GM12875 (cell line): Measurements from ENCODE around the gene GLB1L2.

ENCODE experiments used
- H3K4me3 ChIP-seq: one replicate; pipeline ENCODE4 v1.5.1; 2011; ENCODE audit warnings: low read depth, low read length, control low read depth
- TF ChIP-seq, protein P1 (sequence below): IDR thresholded peaks from 2 replicates; pipeline ENCODE4 v1.5.1; 2011; ENCODE audit warnings: low read depth, mild to moderate bottlenecking, control low read depth, inconsistent platforms, low read length, moderate library complexity, borderline replicate concordance; ENCODE audit not compliant: insufficient read depth

The GLB1L2 gene

DNA sequence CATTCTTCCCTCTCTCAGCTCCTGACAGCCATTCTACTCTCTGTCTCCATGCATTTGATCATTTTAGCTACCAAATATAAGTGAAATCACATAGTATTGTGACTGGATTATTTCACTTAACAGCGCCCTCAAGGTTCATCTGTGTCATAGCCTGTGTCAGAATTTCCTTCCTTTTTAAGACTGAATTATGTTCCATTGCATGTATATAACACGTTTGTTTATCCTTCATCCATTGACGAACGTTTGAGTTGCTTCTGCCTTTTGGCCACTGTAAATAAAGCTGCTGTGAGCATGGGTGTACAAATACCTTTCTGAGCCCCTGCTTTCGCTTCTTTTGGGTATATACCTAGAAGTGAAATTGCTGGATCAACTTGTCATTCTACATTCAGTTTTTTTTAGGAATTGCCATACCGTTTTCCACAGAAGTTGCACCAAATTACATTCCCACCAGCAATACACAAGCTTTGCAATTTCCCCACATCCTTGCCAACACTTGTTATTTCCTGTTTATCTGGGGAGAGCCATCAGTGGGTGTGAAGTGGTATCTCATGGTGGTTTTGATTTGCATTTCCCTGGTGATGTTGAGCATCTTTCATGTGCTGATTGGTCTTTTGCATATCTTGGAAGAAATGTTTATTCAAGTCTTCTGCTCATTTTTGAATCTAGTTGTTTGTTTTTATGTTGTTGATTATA is 17.5 kb downstream of the GLB1L2 start:
- TF ChIP-seq, protein P1, sequence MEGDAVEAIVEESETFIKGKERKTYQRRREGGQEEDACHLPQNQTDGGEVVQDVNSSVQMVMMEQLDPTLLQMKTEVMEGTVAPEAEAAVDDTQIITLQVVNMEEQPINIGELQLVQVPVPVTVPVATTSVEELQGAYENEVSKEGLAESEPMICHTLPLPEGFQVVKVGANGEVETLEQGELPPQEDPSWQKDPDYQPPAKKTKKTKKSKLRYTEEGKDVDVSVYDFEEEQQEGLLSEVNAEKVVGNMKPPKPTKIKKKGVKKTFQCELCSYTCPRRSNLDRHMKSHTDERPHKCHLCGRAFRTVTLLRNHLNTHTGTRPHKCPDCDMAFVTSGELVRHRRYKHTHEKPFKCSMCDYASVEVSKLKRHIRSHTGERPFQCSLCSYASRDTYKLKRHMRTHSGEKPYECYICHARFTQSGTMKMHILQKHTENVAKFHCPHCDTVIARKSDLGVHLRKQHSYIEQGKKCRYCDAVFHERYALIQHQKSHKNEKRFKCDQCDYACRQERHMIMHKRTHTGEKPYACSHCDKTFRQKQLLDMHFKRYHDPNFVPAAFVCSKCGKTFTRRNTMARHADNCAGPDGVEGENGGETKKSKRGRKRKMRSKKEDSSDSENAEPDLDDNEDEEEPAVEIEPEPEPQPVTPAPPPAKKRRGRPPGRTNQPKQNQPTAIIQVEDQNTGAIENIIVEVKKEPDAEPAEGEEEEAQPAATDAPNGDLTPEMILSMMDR: no peak
- no peak overlapping the region for H3K4me3 ChIP-seq

DNA sequence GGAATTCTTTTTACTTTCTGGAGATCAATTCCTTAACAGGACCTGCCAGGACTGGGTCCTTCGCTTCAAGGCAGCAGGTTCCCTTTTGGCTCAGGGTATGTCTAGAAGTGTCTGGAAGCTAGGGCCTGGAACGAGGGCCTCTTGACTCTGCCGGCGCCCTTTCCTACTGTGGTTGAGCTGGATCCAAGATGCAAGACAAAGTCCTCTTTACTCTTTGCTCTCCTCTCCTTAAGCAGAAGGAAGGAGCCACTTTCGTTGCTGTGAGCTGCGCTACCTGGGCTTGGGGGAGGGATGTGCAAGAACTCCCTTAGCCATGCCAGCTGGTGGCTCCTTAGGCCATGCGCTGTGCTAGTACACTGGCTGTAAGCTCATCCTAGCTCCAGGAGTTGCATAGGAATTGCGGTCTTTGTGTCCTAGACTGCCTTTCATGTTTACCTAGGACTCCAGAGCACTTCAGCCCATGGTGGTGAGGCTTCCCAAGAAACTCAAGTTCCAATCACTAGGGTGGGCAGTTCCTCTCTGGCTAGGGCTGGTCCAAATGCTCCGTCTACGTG is 18.1 kb downstream of the GLB1L2 start:
- no peak overlapping the region for H3K4me3 ChIP-seq

DNA sequence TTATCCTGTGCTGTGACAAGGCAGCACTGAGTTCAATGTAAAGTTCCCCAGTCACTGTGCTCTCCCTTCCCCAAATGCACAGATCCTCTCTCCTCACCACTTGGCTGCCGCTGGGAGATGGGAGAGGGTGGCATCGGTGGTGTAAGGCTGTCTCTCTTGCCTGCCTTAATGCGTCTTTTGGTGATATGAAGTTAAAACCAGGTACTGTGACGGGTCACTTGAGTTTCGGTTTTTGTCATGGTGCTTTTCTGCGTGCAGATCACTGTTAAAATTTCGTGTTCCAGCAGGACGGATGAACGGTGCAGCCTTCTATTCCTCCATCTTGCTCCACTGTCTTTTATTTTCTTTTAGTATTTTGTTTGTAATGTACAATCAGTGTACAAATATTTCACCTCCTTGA is 18.6 kb downstream of the GLB1L2 start:
- no peak overlapping the region for H3K4me3 ChIP-seq
- TF ChIP-seq, protein P1: no peak

More for the DNA sequence above, 18.1 kb downstream of the GLB1L2 start:
- TF ChIP-seq, protein P1: no peak

DNA sequence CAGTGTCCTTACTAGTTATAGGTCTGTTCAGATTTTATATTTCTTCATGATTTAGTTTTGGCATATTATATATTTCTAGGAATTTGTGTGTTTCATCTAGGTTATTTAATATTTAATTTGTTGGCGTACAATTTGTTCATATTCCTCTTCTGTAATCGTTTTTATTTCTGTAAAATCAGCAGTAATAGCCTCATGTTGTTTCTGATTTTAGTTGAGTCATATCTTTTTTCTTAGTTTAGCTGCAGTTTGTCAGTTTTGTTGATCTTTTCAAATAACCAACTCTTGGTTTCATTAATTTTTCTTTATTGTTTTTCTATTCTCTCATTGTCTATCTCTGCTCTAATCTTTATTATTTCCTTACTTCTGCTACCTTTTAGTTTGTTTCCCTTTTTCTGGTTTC is 20.3 kb downstream of the GLB1L2 start:
- TF ChIP-seq, protein P1: no peak
- no peak overlapping the region for H3K4me3 ChIP-seq

DNA sequence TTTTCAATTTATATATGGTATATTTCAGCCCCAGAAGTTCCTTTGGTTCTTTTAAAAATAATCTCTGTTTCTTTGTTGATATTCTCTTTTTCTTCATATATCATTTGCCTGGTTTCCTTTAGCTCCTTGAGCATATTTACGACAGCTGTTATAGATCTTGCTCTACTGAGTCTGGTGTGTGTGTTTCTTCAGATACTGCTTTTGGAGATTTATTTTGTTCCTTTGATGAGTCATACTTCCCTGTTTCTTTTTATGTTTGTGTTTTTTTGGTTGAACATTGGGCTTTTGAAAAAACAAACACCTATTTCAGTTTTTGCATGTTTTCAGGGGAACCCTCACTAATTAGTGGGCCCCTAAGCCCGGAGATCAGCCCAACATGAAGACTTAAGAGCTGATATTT is 23.3 kb downstream of the GLB1L2 start:
- TF ChIP-seq, protein P1: no peak

DNA sequence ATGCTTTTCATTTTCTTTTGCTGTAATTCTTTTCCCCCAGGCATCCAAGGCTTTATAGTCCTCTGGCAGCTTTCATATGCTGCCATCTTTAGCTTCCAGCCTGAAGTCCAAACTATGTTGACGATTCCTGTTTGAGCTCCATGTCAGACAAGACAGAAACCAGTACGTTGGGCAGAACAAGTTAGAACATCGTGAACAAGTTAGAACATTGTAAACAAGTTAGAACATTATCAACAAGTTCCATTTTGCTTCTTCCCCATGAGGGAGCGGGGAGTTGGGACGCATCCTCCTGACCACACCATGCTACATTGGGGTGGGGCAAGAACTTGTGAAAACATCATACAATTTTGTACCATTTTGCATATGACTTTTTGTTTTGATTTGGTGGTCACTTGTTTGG is 23.9 kb downstream of the GLB1L2 start:
- TF ChIP-seq, protein P1: no peak
- H3K4me3 ChIP-seq: no peak overlapping the region

More for the DNA sequence above, 23.3 kb downstream of the GLB1L2 start:
- H3K4me3 ChIP-seq: no peak overlapping the region
